ENCODE measurements around the gene TBC1D24.

The TBC1D24 gene

GRCh38 chr16:2481676-2482075, 6.7 kb downstream of the TBC1D24 start:
- DNase-seq, result no peak

GRCh38 chr16:2482249-2482648, 7.3 kb downstream of the TBC1D24 start:
- DNase-seq, result no peak

- DNase-seq, result peak in 41 of 56 donors; percentile 10 to 73 (median 46)
Observed at GRCh38 chr16:2482708-2483534, 8.0 kb downstream of the TBC1D24 start.

GRCh38 chr16:2483939-2484897, 9.3 kb downstream of the TBC1D24 start:
- DNase-seq, result no peak

GRCh38 chr16:2484898-2485508, 10.1 kb downstream of the TBC1D24 start:
- DNase-seq, result no peak

GRCh38 chr16:2485811-2486507, 11.0 kb downstream of the TBC1D24 start:
- no peak for DNase-seq

- peak in 28 of 56 donors; percentile 11 to 68 (median 35) for DNase-seq
Observed at GRCh38 chr16:2486645-2487516, 12.0 kb downstream of the TBC1D24 start.

- no peak for DNase-seq
Observed at GRCh38 chr16:2487517-2487842, 12.6 kb downstream of the TBC1D24 start.

- DNase-seq, result no peak
Observed at GRCh38 chr16:2487903-2488531, 13.1 kb downstream of the TBC1D24 start.

GRCh38 chr16:2489581-2489980, 14.7 kb downstream of the TBC1D24 start:
- no peak for DNase-seq

- DNase-seq, result peak in 3 of 56 donors; percentile 15 to 50 (median 31)
Observed at GRCh38 chr16:2490190-2491105, 15.5 kb downstream of the TBC1D24 start.

- no peak for DNase-seq
Observed at GRCh38 chr16:2492292-2492691, 17.4 kb downstream of the TBC1D24 start.

GRCh38 chr16:2493605-2494004, 18.7 kb downstream of the TBC1D24 start:
- DNase-seq, result no peak

GRCh38 chr16:2494616-2495015, 19.7 kb downstream of the TBC1D24 start:
- no peak for DNase-seq

- DNase-seq, result no peak
Observed at GRCh38 chr16:2495041-2495440, 20.1 kb downstream of the TBC1D24 start.

GRCh38 chr16:2496223-2497115, 21.5 kb downstream of the TBC1D24 start:
- no peak for DNase-seq

GRCh38 chr16:2497116-2497630, 22.2 kb downstream of the TBC1D24 start:
- peak in 1 of 56 donors; percentile 33 for DNase-seq
